ENCODE results near the gene EAF1. TPM values are rescaled to one million over a fixed set of nuclear protein-coding genes. Genes with fewer than 3 reads are reported as not detected.

The EAF1 gene
- total and polyA plus RNA-seq, 2 donors (not counting 1 experiment from before 2014, with no cell fraction given): 8.3 to 19.8 TPM

DNA sequence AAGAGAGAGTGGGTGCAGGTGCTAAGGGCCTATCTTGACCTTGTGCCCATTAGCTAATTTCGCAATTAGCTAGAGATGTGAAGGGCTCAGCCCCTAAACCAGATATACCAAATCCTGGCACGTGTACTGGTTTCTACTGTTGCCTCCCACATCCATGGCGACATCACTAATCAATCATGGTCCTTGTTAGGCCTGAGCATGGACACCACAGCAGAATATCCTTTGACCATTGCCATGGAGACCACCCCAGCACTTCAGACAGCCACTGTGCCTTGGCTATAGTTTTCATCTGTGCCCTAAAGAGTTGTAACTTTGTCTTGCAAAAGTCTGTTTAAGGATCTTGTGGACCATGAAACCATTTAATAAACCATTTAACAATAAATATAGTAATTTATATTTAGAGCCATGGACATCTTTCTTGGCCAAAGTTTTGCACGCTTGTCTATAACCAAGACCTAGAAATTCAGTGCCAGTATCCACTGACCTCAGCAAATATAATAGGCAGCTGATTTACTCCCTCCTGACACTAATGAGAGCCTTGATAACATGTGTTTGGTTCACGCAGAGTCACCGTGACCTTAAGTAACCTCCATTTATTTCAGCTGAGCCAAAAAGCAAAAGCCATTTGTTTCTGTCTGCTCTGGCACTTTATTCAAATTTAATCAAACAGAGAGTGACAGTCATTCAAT lies 50.7 kb downstream of the EAF1 start:
- no peak for ATAC-seq (ENCODE audit: low read depth)
- H3K27me3 ChIP-seq (replicated peaks in 1 of 4; ENCODE audit: control extremely low read depth in 1 of 4, control insufficient read depth in 3 of 4, insufficient read depth in 4 of 4, low read length in 3 of 4): no peaks in the 10 kb centered on the region
- no peaks in the 10 kb centered on the region for H4K20me1 ChIP-seq (ENCODE audit: control insufficient read depth, insufficient read depth, low read length, poor library complexity, severe bottlenecking)
- no peak overlapping the region for H2AFZ ChIP-seq (ENCODE audit: insufficient read depth, low read depth, low read length, poor library complexity, severe bottlenecking)
- no peak overlapping the region for H3K27ac ChIP-seq (ENCODE audit: low read length in 2 of 2)
- H3K4me2 ChIP-seq (replicated peaks; ENCODE audit: low read depth, low read length, poor library complexity, severe bottlenecking): no peak overlapping the region
- no peaks in the 10 kb centered on the region for H3K79me2 ChIP-seq (ENCODE audit: control insufficient read depth, insufficient read depth, low read length)
- H3K9me3 Mint-ChIP-seq (ENCODE audit: insufficient read depth): peaks cover 3% of the 10 kb centered on the region
- H3K27ac Mint-ChIP-seq: no peak overlapping the region
- intact Hi-C loops (cut with micrococcal nuclease): no loop called here
- H3K36me3 ChIP-seq (replicated peaks in 1 of 2; ENCODE audit: control extremely low read depth in 1 of 2, control insufficient read depth in 1 of 2, extremely low read depth in 1 of 2, insufficient read depth in 2 of 2, low read length in 1 of 2): no peaks in the 10 kb centered on the region
- ChIA-PET POLR2A (no interaction called here), CTCF (no interaction called here)
- H3K4me3 Mint-ChIP-seq: no peak overlapping the region
- no peaks in the 10 kb centered on the region for H3K9me3 ChIP-seq (ENCODE audit: control extremely low read depth in 1 of 3, control insufficient read depth in 2 of 3, insufficient read depth in 1 of 3, low read length in 2 of 3)
- H3K9ac ChIP-seq (ENCODE audit: low read length): no peak overlapping the region
- TF ChIP-seq CTCF (IDR thresholded peaks at IDR 0.05): no peak
- no peak for TF ChIP-seq EZH2 (IDR thresholded peaks at IDR 0.05; ENCODE audit: borderline replicate concordance, insufficient read depth, low read depth, low read length, poor library complexity, severe bottlenecking)
- H3K27me3 Mint-ChIP-seq: no peaks in the 10 kb centered on the region
- no peak for DNase-seq
- no peaks in the 10 kb centered on the region for H3K4me1 Mint-ChIP-seq
- H3K4me3 ChIP-seq (ENCODE audit: control extremely low read depth in 1 of 5, extremely low read depth in 1 of 5, insufficient read depth in 1 of 5, low read depth in 2 of 5, low read length in 4 of 5): no peak overlapping the region
- H3K4me1 ChIP-seq (ENCODE audit: control insufficient read depth in 2 of 2, insufficient read depth in 2 of 2, low read length in 2 of 2): no peaks in the 10 kb centered on the region
- 92% methylated on average over 6 of the region's 6 CpGs for WGBS (ENCODE audit: insufficient coverage)

DNA sequence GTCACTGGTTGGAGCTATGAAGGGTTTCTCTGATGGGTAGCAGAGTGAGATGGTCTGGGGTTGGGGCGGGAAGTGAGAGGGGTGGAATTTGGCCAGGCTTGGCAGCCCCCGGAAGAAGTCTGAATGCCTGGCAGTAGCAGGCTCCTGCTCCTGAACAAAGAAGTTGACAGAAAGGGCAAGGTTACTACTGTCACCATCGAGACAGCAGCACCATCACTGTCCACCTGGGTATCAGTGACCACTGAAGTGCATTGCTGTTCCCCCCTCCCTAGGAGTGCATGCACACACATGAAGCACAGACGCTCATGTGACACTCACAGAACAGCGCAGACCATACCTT lies 51.2 kb downstream of the EAF1 start:
- Histone ChIP-seq H3K79me2 (ENCODE audit: control insufficient read depth, insufficient read depth, low read length) (no peaks in the 10 kb centered on the region), H4K20me1 (ENCODE audit: control insufficient read depth, insufficient read depth, low read length, poor library complexity, severe bottlenecking) (no peaks in the 10 kb centered on the region), H3K27me3 (replicated peaks in 1 of 4; ENCODE audit: control extremely low read depth in 1 of 4, control insufficient read depth in 3 of 4, insufficient read depth in 4 of 4, low read length in 3 of 4) (no peaks in the 10 kb centered on the region), H3K9me3 (ENCODE audit: control extremely low read depth in 1 of 3, control insufficient read depth in 2 of 3, insufficient read depth in 1 of 3, low read length in 2 of 3) (no peaks in the 10 kb centered on the region), H3K4me1 (ENCODE audit: control insufficient read depth in 2 of 2, insufficient read depth in 2 of 2, low read length in 2 of 2) (no peaks in the 10 kb centered on the region), H3K4me3 (ENCODE audit: control extremely low read depth in 1 of 5, extremely low read depth in 1 of 5, insufficient read depth in 1 of 5, low read depth in 2 of 5, low read length in 4 of 5) (no peak overlapping the region), H3K4me2 (replicated peaks; ENCODE audit: low read depth, low read length, poor library complexity, severe bottlenecking) (no peak overlapping the region), H3K36me3 (replicated peaks in 1 of 2; ENCODE audit: control extremely low read depth in 1 of 2, control insufficient read depth in 1 of 2, extremely low read depth in 1 of 2, insufficient read depth in 2 of 2, low read length in 1 of 2) (no peaks in the 10 kb centered on the region), H2AFZ (ENCODE audit: insufficient read depth, low read depth, low read length, poor library complexity, severe bottlenecking) (no peak overlapping the region), H3K9ac (ENCODE audit: low read length) (no peak overlapping the region), H3K27ac (ENCODE audit: low read length in 2 of 2) (no peak overlapping the region)
- Mint-ChIP-seq H3K27ac (no peak overlapping the region), H3K4me1 (no peaks in the 10 kb centered on the region), H3K4me3 (no peak overlapping the region), H3K9me3 (ENCODE audit: insufficient read depth) (peaks cover 3% of the 10 kb centered on the region), H3K27me3 (no peaks in the 10 kb centered on the region)
- CTCF ChIA-PET: no interaction called here
- WGBS (ENCODE audit: insufficient coverage): 93% methylated on average over 3 of the region's 5 CpGs
- no peak for ATAC-seq (ENCODE audit: low read depth)
- TF ChIP-seq EZH2 (IDR thresholded peaks at IDR 0.05; ENCODE audit: borderline replicate concordance, insufficient read depth, low read depth, low read length, poor library complexity, severe bottlenecking) (no peak), CTCF (IDR thresholded peaks at IDR 0.05) (no peak)
- POLR2A ChIA-PET: no interaction called here
- intact Hi-C loops (cut with micrococcal nuclease): no loop called here
- no peak for DNase-seq

Measured in B cell (primary cell).